GM19193 (cell line): ENCODE results near the gene SPON1.

Source experiments
- POLR2A ChIP-seq: IDR thresholded peaks from 4 replicates; pipeline ENCODE4 v1.6.1; 2011; ENCODE audit not compliant: insufficient read depth, insufficient read length; ENCODE audit errors: extremely low read depth

SPON1 gene

GRCh38 chr11:14089690-14090462, 127.4 kb downstream of the SPON1 start:
- no peak for TF ChIP-seq POLR2A

GRCh38 chr11:14093065-14093464, 130.5 kb downstream of the SPON1 start:
- TF ChIP-seq POLR2A, result no peak

- no peak for TF ChIP-seq POLR2A
Measured at GRCh38 chr11:14094481-14095037, 132.0 kb downstream of the SPON1 start.

DNA sequence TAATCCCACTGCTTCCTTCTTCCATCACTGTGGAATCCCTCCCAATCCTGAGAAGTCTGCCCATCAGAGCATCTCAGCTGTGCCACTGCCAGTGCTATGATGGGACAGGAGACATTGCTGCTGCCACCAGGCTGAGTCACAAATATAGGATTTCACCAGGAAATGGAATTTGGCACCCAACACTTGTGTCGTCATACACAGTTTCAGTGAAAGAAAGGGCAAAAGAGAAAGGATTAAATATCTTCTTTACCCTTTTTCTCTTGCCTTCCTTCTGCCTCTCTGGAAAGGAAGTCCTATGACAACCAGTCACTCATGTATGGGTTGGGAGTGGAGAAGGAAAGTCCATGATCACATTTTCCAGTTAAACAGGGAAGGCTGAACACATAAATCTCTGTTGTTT, 133.4 kb downstream of the SPON1 start:
- no peak for TF ChIP-seq POLR2A

- no peak for TF ChIP-seq POLR2A
Measured at GRCh38 chr11:14096606-14097005, 134.1 kb downstream of the SPON1 start.

GRCh38 chr11:14101388-14101787, 138.9 kb downstream of the SPON1 start:
- no peak for TF ChIP-seq POLR2A

- TF ChIP-seq POLR2A, result no peak
Measured at GRCh38 chr11:14102766-14103165, 140.2 kb downstream of the SPON1 start.

DNA sequence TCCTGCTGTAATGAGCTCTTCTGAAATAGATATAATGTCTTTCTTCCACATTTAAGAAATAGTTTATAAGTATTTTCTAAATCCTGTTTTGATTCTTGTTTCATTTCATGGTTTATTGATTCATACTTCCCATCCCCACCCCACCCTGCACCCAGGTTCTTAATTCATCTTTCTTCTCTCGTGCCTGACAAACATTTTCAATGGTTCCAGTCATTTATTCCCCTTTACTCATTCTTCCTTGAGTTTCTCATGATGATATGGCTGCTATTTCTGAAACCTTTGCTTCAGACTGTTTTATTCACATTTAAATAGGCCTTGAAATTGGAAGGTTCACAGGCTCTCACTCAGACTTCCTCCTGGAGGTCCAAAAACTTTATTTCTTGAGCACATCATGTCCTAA, 142.9 kb downstream of the SPON1 start:
- no peak for TF ChIP-seq POLR2A

GRCh38 chr11:14106303-14107049, 144.0 kb downstream of the SPON1 start:
- no peak for TF ChIP-seq POLR2A

DNA sequence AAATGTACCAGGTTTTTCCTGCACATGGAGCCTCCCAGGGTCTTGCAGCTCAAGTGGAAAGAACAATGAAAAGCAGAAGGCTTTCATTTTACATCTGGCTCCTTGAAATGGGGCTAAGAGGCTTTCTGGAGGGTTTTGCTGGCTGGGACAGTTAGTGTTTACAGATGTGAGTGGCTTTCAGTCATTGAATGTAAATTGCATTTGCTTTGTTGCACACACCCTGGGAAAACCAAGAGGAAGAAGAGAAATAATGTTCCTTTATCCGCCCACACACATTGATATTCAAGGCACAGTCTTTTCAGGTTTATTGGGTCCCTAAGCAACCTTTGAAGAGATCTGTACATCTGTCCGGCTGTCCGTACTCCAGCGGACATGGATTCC, 144.5 kb downstream of the SPON1 start:
- no peak for TF ChIP-seq POLR2A

GRCh38 chr11:14109742-14110141, 147.2 kb downstream of the SPON1 start:
- TF ChIP-seq POLR2A, result no peak

DNA sequence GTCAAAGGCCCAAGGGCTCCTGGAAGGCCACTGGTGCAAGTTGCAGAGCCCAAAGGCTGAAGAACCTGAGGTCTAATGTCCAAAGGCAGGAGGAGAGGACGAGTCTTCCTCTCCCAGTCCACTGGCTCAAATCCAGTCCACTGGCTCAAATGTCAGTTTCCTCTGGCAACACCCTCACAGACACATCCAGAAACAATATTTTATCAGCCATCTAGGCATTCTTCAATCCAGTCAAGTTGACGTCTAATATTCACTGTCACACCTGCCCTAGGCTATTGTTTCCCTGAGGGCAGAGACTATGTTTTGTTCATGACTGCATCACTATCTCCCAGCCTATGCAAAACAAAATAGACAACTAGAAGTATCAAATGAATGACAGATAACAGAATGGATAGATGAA, 148.1 kb downstream of the SPON1 start:
- no peak for TF ChIP-seq POLR2A

- no peak for TF ChIP-seq POLR2A
Measured at GRCh38 chr11:14111496-14111895, 149.0 kb downstream of the SPON1 start.

GRCh38 chr11:14112721-14113120, 150.2 kb downstream of the SPON1 start:
- no peak for TF ChIP-seq POLR2A

- no peak for TF ChIP-seq POLR2A
Measured at GRCh38 chr11:14114269-14114668, 151.7 kb downstream of the SPON1 start.

DNA sequence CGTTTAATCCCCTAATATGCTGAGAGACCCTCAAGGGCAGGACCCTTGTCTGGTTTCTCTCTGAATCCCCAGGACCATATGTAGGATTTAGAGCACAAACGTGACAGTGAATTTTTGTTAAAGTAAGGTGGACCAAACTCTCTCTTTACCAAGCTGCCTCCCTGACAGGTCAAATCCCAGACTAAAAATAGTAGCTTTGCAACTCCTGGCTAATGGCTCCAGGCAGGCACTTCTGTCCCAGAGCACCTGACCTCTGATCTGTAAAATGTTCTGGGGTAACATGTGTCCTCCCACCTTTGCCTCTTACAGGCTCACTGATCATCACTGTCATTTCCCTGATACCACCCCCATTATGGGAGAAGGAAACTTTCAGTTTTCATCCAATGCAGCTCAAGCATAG, 152.3 kb downstream of the SPON1 start:
- no peak for TF ChIP-seq POLR2A
